ENCODE measurements around the gene AKNA. TPM values are rescaled to one million over a fixed set of nuclear protein-coding genes. Genes with fewer than 3 reads are reported as not detected.

AKNA gene
- total and polyA plus RNA-seq, 7 experiments from 2014 or later, result 20.5 to 403 (median 347) TPM

- Histone ChIP-seq H3K4me1 (ENCODE audit: control insufficient read depth in 2 of 2, insufficient read depth in 2 of 2, low read length in 2 of 2) (peaks cover 40 to 64% of the 10 kb centered on the region in 2 donors), H3K27me3 (ENCODE audit: control insufficient read depth in 2 of 2, insufficient read depth in 2 of 2, low read length in 2 of 2) (no peaks in the 10 kb centered on the region), H3K36me3 (ENCODE audit: control insufficient read depth in 2 of 3, insufficient read depth in 3 of 3, low read length in 3 of 3) (peaks cover 0 to 3% (median 0%) of the 10 kb centered on the region in 3 experiments), H3K9me3 (ENCODE audit: control insufficient read depth in 2 of 3, low read length in 3 of 3) (no peaks in the 10 kb centered on the region), H3K27ac (ENCODE audit: low read depth, low read length) (peak overlapping the region; percentile 97), H3K4me3 (ENCODE audit: low read length) (no peak overlapping the region)
- peak overlapping the region; percentile 52 to 99 (median 97) for H3K27ac Mint-ChIP-seq
- DNase-seq, result no peak
- ChIA-PET CTCF (interaction anchor here (1.0 to 3.2 kb wide), 7 partner anchors 9 to 56 kb away, joined by 3 to 26 read pairs (median 5); partner anchors contain the start of gene AKNA), POLR2A (interaction anchor here (0.7 to 33.2 kb wide), 9 partner anchors 8 to 533 kb away, joined by 3 to 978 read pairs (median 3); partner anchors contain the start of gene AKNA)
- peak overlapping the region; percentile 70 to 99 (median 90) for H3K4me3 Mint-ChIP-seq
- intact Hi-C loops (cut with micrococcal nuclease), result loop anchor here (2.0 to 5.0 kb wide), 2 partner anchors 33 to 57 kb away; no protein-coding TSS in a partner anchor
- peaks cover 0 to 24% (median 0%) of the 10 kb centered on the region in 5 donors for H3K36me3 Mint-ChIP-seq
- no peaks in the 10 kb centered on the region for H3K27me3 Mint-ChIP-seq
- peaks cover 54 to 71% (median 68%) of the 10 kb centered on the region in 7 donors for H3K4me1 Mint-ChIP-seq
- H3K9me3 Mint-ChIP-seq, result no peaks in the 10 kb centered on the region
- ATAC-seq, result no peak
Measured at GRCh38 chr9:114395768-114396167, 8.0 kb upstream of the AKNA start.

- CTCF ChIA-PET, result interaction anchor here (1.0 to 3.2 kb wide), 6 partner anchors 9 to 56 kb away, joined by 3 to 26 read pairs (median 6); partner anchors contain the start of gene AKNA
- Mint-ChIP-seq H3K4me3 (peak overlapping the region; percentile 77 to 99 (median 90)), H3K4me1 (peaks cover 59 to 76% (median 73%) of the 10 kb centered on the region in 7 donors), H3K36me3 (peaks cover 0 to 29% (median 0%) of the 10 kb centered on the region in 5 donors), H3K27me3 (no peaks in the 10 kb centered on the region), H3K27ac (peak overlapping the region; percentile 74 to 99 (median 97)), H3K9me3 (peaks cover 0 to 2% (median 0%) of the 10 kb centered on the region in 11 donors)
- Histone ChIP-seq H3K27ac (ENCODE audit: low read depth, low read length) (peak overlapping the region; percentile 97), H3K9me3 (ENCODE audit: control insufficient read depth in 2 of 3, low read length in 3 of 3) (no peaks in the 10 kb centered on the region), H3K27me3 (ENCODE audit: control insufficient read depth in 2 of 2, insufficient read depth in 2 of 2, low read length in 2 of 2) (no peaks in the 10 kb centered on the region), H3K36me3 (ENCODE audit: control insufficient read depth in 2 of 3, insufficient read depth in 3 of 3, low read length in 3 of 3) (peaks cover 0 to 3% (median 0%) of the 10 kb centered on the region in 3 experiments), H3K4me1 (ENCODE audit: control insufficient read depth in 2 of 2, insufficient read depth in 2 of 2, low read length in 2 of 2) (peaks cover 45 to 69% of the 10 kb centered on the region in 2 donors), H3K4me3 (ENCODE audit: low read length) (peak overlapping the region; percentile 31)
- ATAC-seq, result no peak
- no peak for DNase-seq
- POLR2A ChIA-PET, result interaction anchor here (0.7 to 33.2 kb wide), 8 partner anchors 9 to 258 kb away, joined by 3 to 978 read pairs (median 4); partner anchors contain the start of gene AKNA
- intact Hi-C loops (cut with micrococcal nuclease), result loop anchor here (2.0 to 5.0 kb wide), 2 partner anchors 33 to 56 kb away; no protein-coding TSS in a partner anchor
Measured at GRCh38 chr9:114395334-114395617, 7.5 kb upstream of the AKNA start.

- H3K4me3 ChIP-seq (ENCODE audit: low read length), result peak overlapping the region; percentile 31
Measured at GRCh38 chr9:114394523-114395333, 6.9 kb upstream of the AKNA start.

GRCh38 chr9:114392749-114393112 lies 4.9 kb upstream of the AKNA start:
- peaks cover 0 to 45% (median 4%) of the 10 kb centered on the region in 5 donors for H3K36me3 Mint-ChIP-seq
- no peak for ATAC-seq
- H3K27me3 Mint-ChIP-seq, result no peaks in the 10 kb centered on the region
- peaks cover 0 to 2% (median 0%) of the 10 kb centered on the region in 11 donors for H3K9me3 Mint-ChIP-seq
- peaks cover 0 to under 1% (median under 1%) of the 10 kb centered on the region in 3 experiments for H3K36me3 ChIP-seq (ENCODE audit: control insufficient read depth in 2 of 3, insufficient read depth in 3 of 3, low read length in 3 of 3)
- H3K27me3 ChIP-seq (ENCODE audit: control insufficient read depth in 2 of 2, insufficient read depth in 2 of 2, low read length in 2 of 2), result no peaks in the 10 kb centered on the region
- CTCF ChIA-PET, result interaction anchor here (0.6 to 0.7 kb wide), 2 partner anchors 36 to 204 kb away, joined by 3 read pairs; no protein-coding TSS in a partner anchor
- peak overlapping the region; percentile 46 to 100 (median 78) for H3K4me3 Mint-ChIP-seq
- intact Hi-C loops (cut with micrococcal nuclease), result no loop called here
- DNase-seq, result peak in 1 of 9 donors; percentile 11
- no peak overlapping the region for H3K4me3 ChIP-seq (ENCODE audit: low read length)
- POLR2A ChIA-PET, result interaction anchor here (2.5 to 33.2 kb wide), 4 partner anchors 9 to 200 kb away, joined by 8 to 978 read pairs (median 80); partner anchors contain the start of genes AKNA and ATP6V1G1
- H3K9me3 ChIP-seq (ENCODE audit: control insufficient read depth in 2 of 3, low read length in 3 of 3), result no peaks in the 10 kb centered on the region
- peak overlapping the region; percentile 46 for H3K27ac ChIP-seq (ENCODE audit: low read depth, low read length)
- peaks cover 69 to 93% of the 10 kb centered on the region in 2 donors for H3K4me1 ChIP-seq (ENCODE audit: control insufficient read depth in 2 of 2, insufficient read depth in 2 of 2, low read length in 2 of 2)
- H3K27ac Mint-ChIP-seq, result peak overlapping the region; percentile 71 to 98 (median 94)
- H3K4me1 Mint-ChIP-seq, result peaks cover 80 to 99% (median 90%) of the 10 kb centered on the region in 7 donors

More at GRCh38 chr9:114394523-114395333, 6.9 kb upstream of the AKNA start:
- no peaks in the 10 kb centered on the region for H3K27me3 Mint-ChIP-seq
- H3K9me3 Mint-ChIP-seq, result peaks cover 0 to 2% (median 0%) of the 10 kb centered on the region in 11 donors
- H3K27ac Mint-ChIP-seq, result peak overlapping the region; percentile 76 to 99 (median 97)
- intact Hi-C loops (cut with micrococcal nuclease), result loop anchor here (2.0 to 5.0 kb wide), 2 partner anchors 32 to 56 kb away; no protein-coding TSS in a partner anchor
- Histone ChIP-seq H3K27me3 (ENCODE audit: control insufficient read depth in 2 of 2, insufficient read depth in 2 of 2, low read length in 2 of 2) (no peaks in the 10 kb centered on the region), H3K9me3 (ENCODE audit: control insufficient read depth in 2 of 3, low read length in 3 of 3) (no peaks in the 10 kb centered on the region), H3K36me3 (ENCODE audit: control insufficient read depth in 2 of 3, insufficient read depth in 3 of 3, low read length in 3 of 3) (peaks cover 0 to 3% (median 0%) of the 10 kb centered on the region in 3 experiments), H3K27ac (ENCODE audit: low read depth, low read length) (peak overlapping the region; percentile 97), H3K4me1 (ENCODE audit: control insufficient read depth in 2 of 2, insufficient read depth in 2 of 2, low read length in 2 of 2) (peaks cover 51 to 75% of the 10 kb centered on the region in 2 donors)
- ChIA-PET POLR2A (interaction anchor here (0.9 to 33.2 kb wide), 7 partner anchors 9 to 199 kb away, joined by 3 to 978 read pairs (median 7); partner anchors contain the start of genes AKNA and ATP6V1G1), CTCF (interaction anchor here (1.0 to 3.2 kb wide), 7 partner anchors 8 to 92 kb away, joined by 3 to 26 read pairs (median 5); partner anchors contain the start of gene AKNA)
- ATAC-seq, result no peak
- H3K36me3 Mint-ChIP-seq, result peaks cover 0 to 34% (median 0%) of the 10 kb centered on the region in 5 donors
- peak in 3 of 9 donors; percentile 25 to 34 (median 27) for DNase-seq
- H3K4me1 Mint-ChIP-seq, result peaks cover 64 to 81% (median 78%) of the 10 kb centered on the region in 7 donors
- peak overlapping the region; percentile 77 to 99 (median 90) for H3K4me3 Mint-ChIP-seq

- Mint-ChIP-seq H3K9me3 (peaks cover 0 to 3% (median 0%) of the 10 kb centered on the region in 11 donors), H3K4me1 (peaks cover 69 to 82% (median 76%) of the 10 kb centered on the region in 7 donors), H3K27ac (peak overlapping the region; percentile 88 to 100 (median 96)), H3K36me3 (peaks cover 7 to 54% (median 13%) of the 10 kb centered on the region in 5 donors), H3K27me3 (no peaks in the 10 kb centered on the region), H3K4me3 (peak overlapping the region in 9 of 10 donors; percentile 89 to 100 (median 95))
- ChIA-PET POLR2A (interaction anchor here (0.6 to 33.2 kb wide), 5 partner anchors 9 to 518 kb away, joined by 3 to 978 read pairs (median 6); no protein-coding TSS in a partner anchor), CTCF (interaction anchor here (0.5 to 2.0 kb wide), 3 partner anchors 14 to 254 kb away, joined by 3 to 7 read pairs (median 3); no protein-coding TSS in a partner anchor)
- DNase-seq, result no peak
- Histone ChIP-seq H3K36me3 (ENCODE audit: control insufficient read depth in 2 of 3, insufficient read depth in 3 of 3, low read length in 3 of 3) (peaks cover 0 to 18% (median 6%) of the 10 kb centered on the region in 3 experiments), H3K27me3 (ENCODE audit: control insufficient read depth in 2 of 2, insufficient read depth in 2 of 2, low read length in 2 of 2) (no peaks in the 10 kb centered on the region), H3K9me3 (ENCODE audit: control insufficient read depth in 2 of 3, low read length in 3 of 3) (no peaks in the 10 kb centered on the region), H3K4me3 (ENCODE audit: low read length) (no peak overlapping the region), H3K27ac (ENCODE audit: low read depth, low read length) (peak overlapping the region; percentile 87), H3K4me1 (ENCODE audit: control insufficient read depth in 2 of 2, insufficient read depth in 2 of 2, low read length in 2 of 2) (peaks cover 63 to 78% of the 10 kb centered on the region in 2 donors)
- intact Hi-C loops (cut with micrococcal nuclease), result no loop called here
- ATAC-seq, result no peak
Measured at GRCh38 chr9:114390952-114391351, 3.2 kb upstream of the AKNA start.

Measured in naive thymus-derived CD4-positive, alpha-beta T cell (primary cell).